RWPE1 (cell line): Measurements from ENCODE around the gene ANKRD11.

ENCODE experiments used
- CTCF ChIA-PET: fragments of 350-600 bp; sonication (Branson Sonifier 250); formaldehyde crosslinking; extraction: SDS; loops from one replicate; lab custom pipeline; 2021; lab: Yijun Ruan, JAX
- POLR2A ChIA-PET: fragments of 400-600 bp; formaldehyde crosslinking; extraction: SDS; loops from one replicate; lab custom pipeline; 2020; ENCODE audit warnings: antibody characterized with exemption; ENCODE audit not compliant: low non-redundant PET; lab: Yijun Ruan, JAX
- DNase-seq: peaks from one replicate; pipeline ENCODE4 v3.0.0; 2012; ENCODE audit warnings: low spot score
- H3K27ac ChIP-seq: fragments of 450-650 bp; 2 replicates; pipeline ENCODE4 v1.5.1; 2017
- CTCF ChIP-seq: fragments of 450-650 bp; conservative IDR thresholded peaks from 2 replicates; pipeline ENCODE4 v1.5.1; 2017; ENCODE audit warnings: low read depth, mild to moderate bottlenecking

The ANKRD11 gene

GRCh38 chr16:89413811-89414585, 76.4 kb downstream of the ANKRD11 start:
- TF ChIP-seq CTCF: no peak
- peak overlapping the region; percentile 56 for H3K27ac ChIP-seq
- DNase-seq: no peak
- CTCF ChIA-PET: interaction anchor here (0.5 to 0.6 kb wide), 3 partner anchors 13 to 174 kb away, joined by 3 to 4 read pairs (median 4); no protein-coding TSS in a partner anchor
- POLR2A ChIA-PET: no interaction called here

GRCh38 chr16:89412811-89413210, 77.5 kb downstream of the ANKRD11 start:
- ChIA-PET POLR2A (no interaction called here), CTCF (interaction anchor here (0.6 kb wide), 1 partner anchor 448 kb away, joined by 3 read pairs; no protein-coding TSS in a partner anchor)
- peak overlapping the region; percentile 56 for H3K27ac ChIP-seq
- TF ChIP-seq CTCF: no peak
- DNase-seq: no peak

DNA sequence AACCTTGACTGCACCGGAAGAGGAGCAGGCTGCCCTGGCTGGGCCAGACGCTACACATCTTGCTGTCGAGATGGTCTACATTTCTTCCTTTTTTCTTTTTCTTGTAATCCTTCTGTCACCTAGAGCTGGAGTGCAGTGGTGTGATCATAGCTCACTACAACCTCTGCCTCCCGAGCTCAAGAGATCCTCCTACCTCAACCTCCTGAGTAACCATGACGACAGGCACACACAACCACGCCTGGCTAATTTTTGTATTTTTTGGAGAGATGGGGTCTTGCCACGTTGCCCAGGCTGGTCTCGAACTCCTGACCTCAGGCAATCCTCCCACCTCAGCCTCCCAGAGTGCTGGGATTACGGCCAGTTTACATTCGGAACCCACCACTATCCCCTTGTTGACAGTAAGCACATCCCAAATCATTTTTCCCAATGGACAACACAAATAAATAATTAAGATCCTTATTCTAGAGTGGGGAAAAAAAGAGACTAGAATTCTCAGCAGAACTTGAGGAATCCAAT, 79.0 kb downstream of the ANKRD11 start:
- no peak for DNase-seq
- H3K27ac ChIP-seq: peak overlapping the region; percentile 83
- CTCF ChIA-PET: interaction anchor here (0.6 to 0.9 kb wide), 3 partner anchors 34 to 171 kb away, joined by 3 read pairs; no protein-coding TSS in a partner anchor
- TF ChIP-seq CTCF: no peak
- POLR2A ChIA-PET: no interaction called here

- peak; percentile 29 for DNase-seq
- CTCF ChIA-PET: interaction anchor here (0.5 to 0.9 kb wide), 3 partner anchors 35 to 98 kb away, joined by 3 to 4 read pairs (median 3); no protein-coding TSS in a partner anchor
- POLR2A ChIA-PET: no interaction called here
- H3K27ac ChIP-seq: peak overlapping the region; percentile 83
- TF ChIP-seq CTCF: no peak
Measured at GRCh38 chr16:89410794-89411309, 79.5 kb downstream of the ANKRD11 start.

DNA sequence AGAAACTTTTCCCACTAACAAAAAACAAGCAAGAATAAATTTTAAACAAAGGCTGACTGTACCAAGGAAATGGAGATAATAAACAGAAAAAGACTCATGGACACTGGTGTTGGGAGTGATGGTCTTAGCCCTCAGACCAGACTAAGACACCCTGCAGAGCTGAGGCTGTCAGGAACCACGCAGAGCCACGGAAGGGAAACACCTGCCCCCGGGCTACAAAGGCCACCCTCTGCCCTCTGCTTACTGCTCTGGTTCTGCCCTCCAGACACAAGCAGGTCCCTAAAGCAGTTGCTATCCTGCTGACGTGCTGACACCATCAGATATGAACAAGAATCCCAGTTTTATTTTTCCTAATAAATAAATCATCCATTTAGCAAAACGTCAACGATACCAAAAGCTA, 80.0 kb downstream of the ANKRD11 start:
- H3K27ac ChIP-seq: peak overlapping the region; percentile 83
- no peak for DNase-seq
- TF ChIP-seq CTCF: no peak
- POLR2A ChIA-PET: no interaction called here
- CTCF ChIA-PET: interaction anchor here (0.5 to 0.9 kb wide), 2 partner anchors 42 to 99 kb away, joined by 3 to 4 read pairs; no protein-coding TSS in a partner anchor

DNA sequence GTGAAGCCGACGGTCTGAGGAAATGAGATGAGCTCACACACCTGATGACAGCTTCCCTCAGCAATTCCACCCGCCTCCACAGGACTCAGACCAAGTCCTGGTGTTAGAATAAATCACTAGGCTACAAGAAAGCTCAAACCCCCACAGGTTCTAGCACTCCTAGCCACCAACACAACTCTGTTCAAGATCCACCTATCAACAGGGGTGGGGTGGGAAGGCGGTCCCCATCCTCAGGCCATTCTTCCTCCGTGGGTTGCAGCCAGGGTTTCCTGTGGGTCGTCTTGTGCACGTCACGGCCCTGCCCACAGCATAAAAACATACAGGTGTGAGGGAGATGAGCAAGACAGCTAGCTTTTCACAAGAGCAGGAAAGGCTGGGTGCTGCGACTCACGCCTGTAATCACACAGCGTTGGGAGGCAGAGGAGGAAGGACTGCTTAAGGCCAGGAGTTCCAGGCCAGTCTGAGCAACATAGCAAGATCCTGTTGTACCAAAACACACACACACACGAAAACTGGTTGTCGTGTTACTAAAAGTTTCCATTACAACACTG, 81.1 kb downstream of the ANKRD11 start:
- H3K27ac ChIP-seq: peak overlapping the region; percentile 83
- DNase-seq: peak; percentile 55
- TF ChIP-seq CTCF: no peak
- POLR2A ChIA-PET: no interaction called here
- CTCF ChIA-PET: interaction anchor here (0.5 kb wide), 3 partner anchors 49 to 106 kb away, joined by 3 to 4 read pairs (median 3); no protein-coding TSS in a partner anchor
